ENCODE results near the gene ATG13. TPM values are rescaled to one million over a fixed set of nuclear protein-coding genes. Genes with fewer than 3 reads are reported as not detected.

ATG13 gene
- total and polyA plus RNA-seq, 9 donors: 37.2 to 119 (median 54.5) TPM

DNA sequence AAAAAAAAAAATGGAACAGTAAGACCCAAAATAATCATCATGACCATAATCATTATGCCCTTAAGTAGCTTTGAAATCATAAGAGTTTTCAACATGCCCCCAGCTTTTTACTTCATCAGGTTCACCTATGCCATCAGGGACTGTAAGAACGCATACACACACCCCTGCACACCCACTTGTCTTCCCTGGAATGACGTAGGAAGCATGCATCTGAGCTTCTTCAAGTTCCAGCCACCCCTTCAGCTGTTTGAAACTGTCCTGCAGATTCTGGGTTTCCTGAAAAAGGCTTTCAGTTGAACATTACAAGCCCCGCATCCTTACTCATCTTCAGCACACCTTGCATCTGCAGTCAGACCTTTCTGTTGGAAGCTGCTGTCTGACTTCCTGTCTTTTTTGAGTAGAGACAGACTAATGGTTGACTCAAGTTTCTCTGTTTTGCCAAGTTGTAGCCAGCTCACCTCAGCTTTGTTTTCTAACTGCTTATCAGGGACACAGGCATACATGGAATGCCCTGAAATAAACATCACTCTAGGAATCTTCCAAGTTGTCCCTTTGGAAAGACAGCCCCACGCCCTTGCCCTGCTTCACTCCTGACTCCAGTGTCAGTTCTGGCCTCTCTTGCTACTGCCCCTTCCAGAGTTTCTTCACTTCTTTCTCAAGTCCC, 46.1 kb downstream of the ATG13 start:
- Histone ChIP-seq H3K4me3 (no peak overlapping the region), H3K9me3 (no peaks in the 10 kb centered on the region), H3K4me1 (ENCODE audit: insufficient read depth) (peaks cover 3% of the 10 kb centered on the region), H3K36me3 (no peaks in the 10 kb centered on the region), H3K27me3 (no peaks in the 10 kb centered on the region), H3K27ac (no peak overlapping the region)
- intact Hi-C loops (cut with DNase I): no loop called here
- TF ChIP-seq POLR2A (IDR thresholded peaks at IDR 0.05): no peak
- 83 to 92% (median 87%) methylated on average over 4 of the region's 4 CpGs for WGBS, 3 donors
- no peak for DNase-seq

- peak in 1 of 5 donors; percentile 8 for DNase-seq
- Histone ChIP-seq H3K27ac (no peak overlapping the region), H3K4me1 (ENCODE audit: insufficient read depth) (peaks cover 3% of the 10 kb centered on the region), H3K9me3 (no peaks in the 10 kb centered on the region), H3K27me3 (no peaks in the 10 kb centered on the region), H3K36me3 (no peaks in the 10 kb centered on the region), H3K4me3 (no peak overlapping the region)
- 66 to 74% (median 69%) methylated on average over 6 of the region's 6 CpGs for WGBS, 3 donors
- TF ChIP-seq CTCF (IDR thresholded peaks at IDR 0.05) (no peak), EP300 (IDR thresholded peaks at IDR 0.05) (no peak), POLR2A (IDR thresholded peaks at IDR 0.05) (no peak)
- intact Hi-C loops (cut with DNase I): no loop called here
Measured at GRCh38 chr11:46664612-46665011, 47.3 kb downstream of the ATG13 start.

- no peak overlapping the region for H3K4me3 ChIP-seq
- no peaks in the 10 kb centered on the region for H3K27me3 ChIP-seq
- DNase-seq: peak in 1 of 5 donors; percentile 16
- no peaks in the 10 kb centered on the region for H3K9me3 ChIP-seq
- intact Hi-C loops (cut with DNase I): no loop called here
- 88 to 93% (median 93%) methylated on average over 1 of the region's 1 CpG for WGBS, 3 donors
- TF ChIP-seq EP300 (IDR thresholded peaks at IDR 0.05) (no peak), POLR2A (IDR thresholded peaks at IDR 0.05) (no peak), CTCF (IDR thresholded peaks at IDR 0.05) (no peak)
- peaks cover 3% of the 10 kb centered on the region for H3K4me1 ChIP-seq (ENCODE audit: insufficient read depth)
- no peak overlapping the region for H3K27ac ChIP-seq
- no peaks in the 10 kb centered on the region for H3K36me3 ChIP-seq
Measured at GRCh38 chr11:46665356-46665755, 48.0 kb downstream of the ATG13 start.

DNA sequence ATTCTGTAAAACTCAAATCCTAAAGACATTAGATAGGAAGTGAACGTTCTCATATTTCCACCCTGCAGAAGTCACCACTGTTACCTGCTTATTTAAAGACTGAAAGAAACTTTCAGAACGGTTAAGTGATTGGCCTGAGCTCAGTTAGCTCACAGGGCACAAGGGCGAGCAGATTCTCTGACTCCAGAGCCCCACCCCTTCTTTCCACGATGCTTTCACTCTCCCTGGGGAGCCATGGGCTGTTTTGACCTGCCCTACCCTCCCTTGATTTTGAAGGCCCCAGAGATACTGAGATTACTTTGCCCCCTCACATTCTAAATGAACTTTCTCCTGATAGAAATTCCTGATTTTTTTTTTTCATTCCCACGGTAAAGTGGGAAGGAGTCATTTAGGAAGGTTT, 49.2 kb downstream of the ATG13 start:
- Histone ChIP-seq H3K4me3 (no peak overlapping the region), H3K27ac (no peak overlapping the region), H3K4me1 (ENCODE audit: insufficient read depth) (peaks cover 3% of the 10 kb centered on the region), H3K27me3 (no peaks in the 10 kb centered on the region), H3K36me3 (no peaks in the 10 kb centered on the region), H3K9me3 (no peaks in the 10 kb centered on the region)
- 24 to 33% (median 25%) methylated on average over 5 of the region's 5 CpGs for WGBS, 3 donors
- no peak for DNase-seq
- TF ChIP-seq EP300 (IDR thresholded peaks at IDR 0.05) (no peak), CTCF (IDR thresholded peaks at IDR 0.05) (no peak), POLR2A (IDR thresholded peaks at IDR 0.05) (no peak)
- intact Hi-C loops (cut with DNase I): no loop called here

DNA sequence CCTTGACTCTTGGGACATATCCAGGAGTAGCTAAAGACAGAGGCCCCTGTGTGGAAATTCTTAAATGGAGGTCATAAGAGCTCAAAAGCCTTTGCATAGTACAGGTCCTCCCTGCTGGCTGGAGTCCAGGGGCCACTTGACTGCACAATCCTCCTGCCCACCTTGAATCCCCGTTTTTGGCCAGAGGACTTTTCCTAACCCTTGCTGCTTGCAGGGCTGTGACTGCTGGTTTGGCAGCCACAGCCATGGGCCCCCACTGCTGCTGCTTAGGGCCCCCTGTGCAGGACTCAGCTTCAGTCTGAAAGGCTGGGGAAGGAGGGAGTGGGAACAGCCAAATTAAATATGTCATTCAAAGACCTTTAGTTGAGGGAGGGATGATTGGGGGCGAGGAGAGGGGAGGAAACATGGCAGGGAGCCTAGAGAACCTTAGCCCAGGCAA, 49.7 kb downstream of the ATG13 start:
- 18 to 31% (median 21%) methylated on average over 2 of the region's 2 CpGs for WGBS, 3 donors
- intact Hi-C loops (cut with DNase I): no loop called here
- no peaks in the 10 kb centered on the region for H3K27me3 ChIP-seq
- no peak overlapping the region for H3K27ac ChIP-seq
- H3K4me3 ChIP-seq: no peak overlapping the region
- H3K9me3 ChIP-seq: no peaks in the 10 kb centered on the region
- H3K36me3 ChIP-seq: no peaks in the 10 kb centered on the region
- TF ChIP-seq CTCF (IDR thresholded peaks at IDR 0.05): no peak
- TF ChIP-seq EP300 (IDR thresholded peaks at IDR 0.05): no peak
- no peak for TF ChIP-seq POLR2A (IDR thresholded peaks at IDR 0.05)
- DNase-seq: peak in 4 of 5 donors; percentile 47 to 71 (median 50)
- H3K4me1 ChIP-seq (ENCODE audit: insufficient read depth): peaks cover 3% of the 10 kb centered on the region

Measured in ovary (tissue), 9 donors.